ENCODE measurements around the gene SAT2. TPM values are rescaled to one million over a fixed set of nuclear protein-coding genes. Genes with fewer than 3 reads are reported as not detected.

The SAT2 gene
- total and polyA plus RNA-seq, 2 donors from 2014 or later, result 74.7 to 430 TPM

- peak overlapping the region; percentile 86 to 91 for H3K27ac ChIP-seq (ENCODE audit: low read depth in 2 of 2, low read length in 2 of 2)
- TF ChIP-seq CTCF (IDR thresholded peaks at IDR 0.05; ENCODE audit: borderline replicate concordance, extremely low read depth, insufficient read depth), result no peak
- H3K4me1 ChIP-seq (ENCODE audit: control insufficient read depth in 2 of 3, insufficient read depth in 2 of 3, low read depth in 1 of 3, low read length in 3 of 3), result peaks cover 2 to 45% (median 41%) of the 10 kb centered on the region in 3 donors
- peak overlapping the region in 1 of 3 donors; percentile 56 for H3K9ac ChIP-seq (ENCODE audit: low read length in 3 of 3)
- H3K4me3 ChIP-seq (ENCODE audit: low read length in 3 of 3), result peak overlapping the region in 2 of 3 donors; percentile 22 to 56
- H3K9me3 ChIP-seq (ENCODE audit: control insufficient read depth in 2 of 3, insufficient read depth in 1 of 3, low read length in 3 of 3), result no peaks in the 10 kb centered on the region
- peak in 1 of 5 donors; percentile 70 for DNase-seq
- peaks cover 22 to 41% (median 30%) of the 10 kb centered on the region in 3 donors for H3K36me3 ChIP-seq (ENCODE audit: control insufficient read depth in 2 of 3, insufficient read depth in 3 of 3, low read length in 3 of 3)
- no peaks in the 10 kb centered on the region for H3K27me3 ChIP-seq (ENCODE audit: control insufficient read depth, insufficient read depth, low read length)
- intact Hi-C loops (cut with DNase I), result no loop called here
- no peak for FAIRE-seq
Measured at GRCh38 chr17:7579834-7580603, 47.6 kb downstream of the SAT2 start.

DNA sequence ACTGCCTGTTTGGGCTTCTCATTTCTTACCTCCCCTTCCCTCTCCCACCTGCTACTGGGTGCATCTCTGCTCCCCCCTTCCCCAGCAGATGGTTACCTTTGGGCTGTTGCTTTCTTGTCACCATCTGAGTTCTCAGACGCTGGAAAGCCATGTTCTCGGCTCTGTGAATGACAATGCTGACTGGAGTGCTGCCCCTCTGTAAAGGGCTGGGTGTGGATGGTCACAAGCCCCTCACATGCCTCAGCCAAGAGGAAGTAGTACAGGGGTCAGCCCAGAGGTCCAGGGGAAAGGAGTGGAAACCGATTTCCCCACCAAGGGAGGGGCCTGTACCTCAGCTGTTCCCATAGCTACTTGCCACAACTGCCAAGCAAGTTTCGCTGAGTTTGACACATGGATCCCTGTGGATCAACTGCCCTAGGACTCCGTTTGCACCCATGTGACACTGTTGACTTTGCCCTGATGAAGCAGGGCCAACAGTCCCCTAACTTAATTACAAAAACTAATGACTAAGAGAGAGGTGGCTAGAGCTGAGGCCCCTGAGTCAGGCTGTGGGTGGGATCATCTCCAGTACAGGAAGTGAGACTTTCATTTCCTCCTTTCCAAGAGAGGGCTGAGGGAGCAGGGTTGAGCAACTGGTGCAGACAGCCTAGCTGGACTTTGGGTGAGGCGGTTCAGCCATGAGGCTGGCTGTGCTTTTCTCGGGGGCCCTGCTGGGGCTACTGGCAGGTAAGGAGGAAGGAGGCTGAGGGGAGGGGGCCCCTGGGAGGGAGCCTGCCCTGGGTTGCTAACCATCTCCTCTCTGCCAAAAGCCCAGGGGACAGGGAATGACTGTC, 48.4 kb downstream of the SAT2 start, which contains the start of gene CD68:
CD68 (plus strand) TSS at position 638 of the 833 bp plus-strand sequence; CDS start at position 678, 40 bp downstream.
- TF ChIP-seq CTCF (IDR thresholded peaks at IDR 0.05; ENCODE audit: borderline replicate concordance, extremely low read depth, insufficient read depth), result no peak
- no peaks in the 10 kb centered on the region for H3K9me3 ChIP-seq (ENCODE audit: control insufficient read depth in 2 of 3, insufficient read depth in 1 of 3, low read length in 3 of 3)
- H3K9ac ChIP-seq (ENCODE audit: low read length in 3 of 3), result peak within 1 kb of the TSS in 1 of 3 donors; percentile 56
- no peaks in the 10 kb centered on the region for H3K27me3 ChIP-seq (ENCODE audit: control insufficient read depth, insufficient read depth, low read length)
- DNase-seq, result peak in 3 of 5 donors; percentile 44 to 92 (median 69)
- peak within 1 kb of the TSS; percentile 86 to 91 for H3K27ac ChIP-seq (ENCODE audit: low read depth in 2 of 2, low read length in 2 of 2)
- H3K4me3 ChIP-seq (ENCODE audit: low read length in 3 of 3), result peak within 1 kb of the TSS in 2 of 3 donors; percentile 22 to 56
- peak; percentile 32 for FAIRE-seq
- peaks cover 8 to 50% (median 44%) of the 10 kb centered on the region in 3 donors for H3K4me1 ChIP-seq (ENCODE audit: control insufficient read depth in 2 of 3, insufficient read depth in 2 of 3, low read depth in 1 of 3, low read length in 3 of 3)
- intact Hi-C loops (cut with DNase I), result no loop called here
- peaks cover 30 to 49% (median 38%) of the 10 kb centered on the region in 3 donors for H3K36me3 ChIP-seq (ENCODE audit: control insufficient read depth in 2 of 3, insufficient read depth in 3 of 3, low read length in 3 of 3)

GRCh38 chr17:7577327-7578199, 50.1 kb downstream of the SAT2 start:
- no peaks in the 10 kb centered on the region for H3K27me3 ChIP-seq (ENCODE audit: control insufficient read depth, insufficient read depth, low read length)
- FAIRE-seq, result no peak
- H3K4me3 ChIP-seq (ENCODE audit: low read length in 3 of 3), result no peak overlapping the region
- H3K27ac ChIP-seq (ENCODE audit: low read depth in 2 of 2, low read length in 2 of 2), result no peak overlapping the region
- H3K4me1 ChIP-seq (ENCODE audit: control insufficient read depth in 2 of 3, insufficient read depth in 2 of 3, low read depth in 1 of 3, low read length in 3 of 3), result peaks cover 9 to 43% (median 34%) of the 10 kb centered on the region in 3 donors
- H3K9ac ChIP-seq (ENCODE audit: low read length in 3 of 3), result no peak overlapping the region
- H3K36me3 ChIP-seq (ENCODE audit: control insufficient read depth in 2 of 3, insufficient read depth in 3 of 3, low read length in 3 of 3), result peaks cover 31 to 51% (median 40%) of the 10 kb centered on the region in 3 donors
- no peaks in the 10 kb centered on the region for H3K9me3 ChIP-seq (ENCODE audit: control insufficient read depth in 2 of 3, insufficient read depth in 1 of 3, low read length in 3 of 3)
- DNase-seq, result peak in 1 of 5 donors; percentile 39
- TF ChIP-seq CTCF (IDR thresholded peaks at IDR 0.05; ENCODE audit: borderline replicate concordance, extremely low read depth, insufficient read depth), result no peak
- intact Hi-C loops (cut with DNase I), result no loop called here
